ENCODE measurements around the gene FA2H.

- no peak for TF ChIP-seq POLR2A (IDR thresholded peaks at IDR 0.05; ENCODE audit: low read depth, low read length)
- TF ChIP-seq POLR2AphosphoS5 (IDR thresholded peaks at IDR 0.05; ENCODE audit: low read depth, low read length), result no peak
Measured at GRCh38 chr16:74797414-74797813, 22.8 kb upstream of the FA2H start.

All from GM12892 (cell line).